GM23338 (cell line): Measurements from ENCODE around the gene PUS1. TPM values are rescaled to one million over a fixed set of nuclear protein-coding genes. Genes with fewer than 3 reads are reported as not detected.

Experiments used
- ATAC-seq: fragments of 200-7000 bp; cut with Tn5 transposase; 3 replicates; pipeline ENCODE4 v1.9.1; 2020
- DNase-seq: peaks from one replicate; pipeline ENCODE4 v3.0.0-alpha.2; 2015; ENCODE audit warnings: low spot score
- H2AFZ ChIP-seq: fragments of 200-600 bp; sonication (generic); 2 replicates; pipeline ENCODE4 v1.8.0; 2016; ENCODE audit warnings: antibody characterized with exemption, mild to moderate bottlenecking, moderate library complexity
- H3F3A ChIP-seq: fragments of 200-600 bp; sonication (generic); replicated peaks from 2 replicates; pipeline ENCODE4 v1.8.0; 2017; ENCODE audit warnings: antibody characterized with exemption, mixed run types, low read depth
- H3K27ac ChIP-seq: fragments of 200-600 bp; sonication (generic); 2 replicates; pipeline ENCODE4 v1.6.1; 2016; ENCODE audit warnings: low read depth
- H3K27me3 ChIP-seq: fragments of 200-600 bp; sonication (generic); 2 replicates; pipeline ENCODE4 v1.8.0; 2016; ENCODE audit warnings: mild to moderate bottlenecking, mixed run types, moderate library complexity; ENCODE audit not compliant: insufficient read depth
- H3K36me3 ChIP-seq: fragments of 200-600 bp; sonication (generic); 2 replicates; pipeline ENCODE4 v1.8.0; 2016; ENCODE audit warnings: mild to moderate bottlenecking; ENCODE audit not compliant: insufficient read depth
- H3K4me1 ChIP-seq: fragments of 200-600 bp; sonication (generic); 2 replicates; pipeline ENCODE4 v1.8.0; 2016; ENCODE audit warnings: mild to moderate bottlenecking, moderate library complexity; ENCODE audit not compliant: insufficient read depth
- H3K4me2 ChIP-seq: fragments of 200-600 bp; sonication (generic); 2 replicates; pipeline ENCODE4 v1.7.1; 2017; ENCODE audit warnings: mixed run types
- H3K4me3 ChIP-seq: fragments of 200-600 bp; sonication (generic); 2 replicates; pipeline ENCODE4 v1.6.1; 2016; ENCODE audit warnings: mixed run types
- H3K79me2 ChIP-seq: fragments of 200-600 bp; sonication (generic); replicated peaks from 2 replicates; pipeline ENCODE4 v1.8.0; 2017; ENCODE audit warnings: mild to moderate bottlenecking; ENCODE audit not compliant: insufficient read depth
- H3K9me2 ChIP-seq: fragments of 200-600 bp; sonication (generic); 2 replicates; pipeline ENCODE4 v1.8.0; 2017; ENCODE audit not compliant: insufficient read depth
- H4K20me1 ChIP-seq: fragments of 200-600 bp; sonication (generic); replicated peaks from 2 replicates; pipeline ENCODE4 v1.8.0; 2017; ENCODE audit warnings: mild to moderate bottlenecking; ENCODE audit not compliant: insufficient read depth
- H3K27ac Mint-ChIP-seq: 2 replicates; pipeline ENCODE4 v1.8.0; 2020; ENCODE audit warnings: inconsistent platforms, mild to moderate bottlenecking, moderate library complexity, mixed read lengths
- H3K27me3 Mint-ChIP-seq: 3 replicates; pipeline ENCODE4 v1.8.0; 2022; ENCODE audit warnings: low read depth, mild to moderate bottlenecking, moderate library complexity, mixed read lengths, inconsistent platforms; ENCODE audit not compliant: insufficient read depth, poor library complexity
- H3K36me3 Mint-ChIP-seq: 3 replicates; pipeline ENCODE4 v1.8.0; 2021; ENCODE audit warnings: low read depth, mild to moderate bottlenecking, inconsistent platforms, moderate library complexity, mixed read lengths
- H3K4me1 Mint-ChIP-seq: 3 replicates; pipeline ENCODE4 v1.8.0; 2020; ENCODE audit warnings: mild to moderate bottlenecking, inconsistent platforms, mixed read lengths
- H3K4me3 Mint-ChIP-seq: 3 replicates; pipeline ENCODE4 v1.8.0; 2021; ENCODE audit warnings: moderate library complexity, mild to moderate bottlenecking, inconsistent platforms, mixed read lengths
- H3K9me3 Mint-ChIP-seq: 3 replicates; pipeline ENCODE4 v1.8.0; 2020; ENCODE audit warnings: moderate library complexity, mild to moderate bottlenecking, inconsistent platforms, mixed read lengths
- CREB1 ChIP-seq: fragments of 250-450 bp; sonication (Bioruptor Pico); IDR thresholded peaks from 2 replicates; pipeline ENCODE4 v1.5.0; 2020; ENCODE audit warnings: low read depth, mild to moderate bottlenecking, moderate library complexity
- CTCF ChIP-seq, 2 experiments: fragments of 200-600 bp in 1 of 2; sonication (generic) in 1 of 2; conservative IDR thresholded peaks; 2 replicates each; pipeline versions ENCODE4 v1.5.1 to v1.6.1; 2016 to 2017; ENCODE audit warnings: antibody characterized with exemption in 2 of 2, low read depth in 2 of 2, mild to moderate bottlenecking in 2 of 2, moderate library complexity in 1 of 2
- ETS1 ChIP-seq: IDR thresholded peaks from 2 replicates; pipeline ENCODE4 v1.6.1; 2016; ENCODE audit warnings: antibody characterized with exemption
- EZH2 ChIP-seq: fragments of 200-600 bp; sonication (generic); IDR thresholded peaks from one replicate; pipeline ENCODE4 v1.8.0; 2017; ENCODE audit warnings: antibody characterized with exemption, mild to moderate bottlenecking, low read depth; ENCODE audit not compliant: unreplicated experiment
- EZH2phosphoT487 ChIP-seq: fragments of 200-600 bp; sonication (generic); IDR thresholded peaks from one replicate; pipeline ENCODE4 v1.8.1; 2018; ENCODE audit warnings: antibody characterized with exemption; ENCODE audit not compliant: unreplicated experiment
- JUNB ChIP-seq: IDR thresholded peaks from one replicate; pipeline ENCODE4 v1.6.1; 2016; ENCODE audit warnings: antibody characterized with exemption; ENCODE audit not compliant: unreplicated experiment
- NANOG ChIP-seq: IDR thresholded peaks from 2 replicates; pipeline ENCODE4 v1.6.1; 2016; ENCODE audit warnings: antibody characterized with exemption, borderline replicate concordance
- POLR2AphosphoS5 ChIP-seq: IDR thresholded peaks from 2 replicates; pipeline ENCODE4 v1.6.1; 2016; ENCODE audit warnings: antibody characterized with exemption, low read depth
- REST ChIP-seq: IDR thresholded peaks from one replicate; pipeline ENCODE4 v1.6.1; 2018; ENCODE audit warnings: antibody characterized with exemption; ENCODE audit not compliant: unreplicated experiment
- STAT1 ChIP-seq: IDR thresholded peaks from one replicate; pipeline ENCODE4 v1.6.1; 2016; ENCODE audit warnings: antibody characterized with exemption; ENCODE audit not compliant: unreplicated experiment
- ZNF114 ChIP-seq: fragments of 250-450 bp; sonication (Bioruptor Pico); IDR thresholded peaks from 2 replicates; pipeline ENCODE4 v1.5.0; 2020; ENCODE audit warnings: mild to moderate bottlenecking, moderate library complexity
- ZNF331 ChIP-seq: fragments of 250-450 bp; sonication (Bioruptor Pico); IDR thresholded peaks from 2 replicates; pipeline ENCODE4 v1.5.0; 2020; ENCODE audit warnings: low read depth, mild to moderate bottlenecking, moderate library complexity
- ZNF462 ChIP-seq: fragments of 250-450 bp; sonication (Bioruptor Pico); IDR thresholded peaks from 2 replicates; pipeline ENCODE4 v1.5.0; 2020; ENCODE audit warnings: mild to moderate bottlenecking, moderate library complexity
- polyA plus RNA-seq: library from polyadenylated mRNA; unstranded; fragments of >200 nt; fragmentation: Nextera tagmentation; extraction: Ambion mirVana; gene quantifications from 2 replicates; pipeline ENCODE4 v1.2.1, GENCODE V29; 2016
- total RNA-seq: library from RNA; depleted of rRNA; stranded (reverse); fragments of >200 nt; shearing (Covaris generic); gene quantifications from 2 replicates; pipeline ENCODE4 v1.2.3, GENCODE V29; 2014

Gene PUS1
- total and polyA plus RNA-seq, 2 experiments from 2014 or later: 52.4 to 73.0 TPM

GRCh38 chr12:131959116-131959515 is 30.0 kb downstream of the PUS1 start:
- Mint-ChIP-seq H3K36me3 (peaks cover 13% of the 10 kb centered on the region), H3K4me3 (no peak overlapping the region), H3K9me3 (no peaks in the 10 kb centered on the region), H3K4me1 (peaks cover 6% of the 10 kb centered on the region), H3K27me3 (peaks cover 2% of the 10 kb centered on the region), H3K27ac (peak overlapping the region; percentile 51; the same call in 1 of the 2 replicates)
- H2AFZ ChIP-seq: no peak overlapping the region
- no peak overlapping the region for H3K27ac ChIP-seq
- peaks cover 87% of the 10 kb centered on the region for H3K79me2 ChIP-seq
- no peaks in the 10 kb centered on the region for H3K4me1 ChIP-seq
- DNase-seq: no peak
- TF ChIP-seq ZNF462 (CRISPR knock-in tag) (no peak), REST (no peak), CTCF (conservative IDR thresholded peaks at IDR 0.05; ENCODE audit: low read depth in 2 of 2) (no peak), EZH2 (no peak), ZNF331 (no peak), POLR2AphosphoS5 (no peak), JUNB (no peak), STAT1 (no peak), EZH2phosphoT487 (no peak), ETS1 (no peak), CREB1 (CRISPR knock-in tag) (no peak), ZNF114 (CRISPR knock-in tag) (no peak), NANOG (no peak)
- 0 out of 2 replicates have a peak, but pooled peaks cover 3% of the 10 kb centered on the region for H3F3A ChIP-seq
- H3K36me3 ChIP-seq: peaks cover 5% of the 10 kb centered on the region; the same call in 1 of the 2 replicates
- H3K4me2 ChIP-seq: no peak overlapping the region
- no peaks in the 10 kb centered on the region for H3K27me3 ChIP-seq
- ATAC-seq: no peak
- peaks cover 46% of the 10 kb centered on the region for H4K20me1 ChIP-seq
- H3K9me2 ChIP-seq: no peaks in the 10 kb centered on the region
- no peak overlapping the region for H3K4me3 ChIP-seq
